ENCODE data around the gene IRF4.

IRF4 gene

DNA sequence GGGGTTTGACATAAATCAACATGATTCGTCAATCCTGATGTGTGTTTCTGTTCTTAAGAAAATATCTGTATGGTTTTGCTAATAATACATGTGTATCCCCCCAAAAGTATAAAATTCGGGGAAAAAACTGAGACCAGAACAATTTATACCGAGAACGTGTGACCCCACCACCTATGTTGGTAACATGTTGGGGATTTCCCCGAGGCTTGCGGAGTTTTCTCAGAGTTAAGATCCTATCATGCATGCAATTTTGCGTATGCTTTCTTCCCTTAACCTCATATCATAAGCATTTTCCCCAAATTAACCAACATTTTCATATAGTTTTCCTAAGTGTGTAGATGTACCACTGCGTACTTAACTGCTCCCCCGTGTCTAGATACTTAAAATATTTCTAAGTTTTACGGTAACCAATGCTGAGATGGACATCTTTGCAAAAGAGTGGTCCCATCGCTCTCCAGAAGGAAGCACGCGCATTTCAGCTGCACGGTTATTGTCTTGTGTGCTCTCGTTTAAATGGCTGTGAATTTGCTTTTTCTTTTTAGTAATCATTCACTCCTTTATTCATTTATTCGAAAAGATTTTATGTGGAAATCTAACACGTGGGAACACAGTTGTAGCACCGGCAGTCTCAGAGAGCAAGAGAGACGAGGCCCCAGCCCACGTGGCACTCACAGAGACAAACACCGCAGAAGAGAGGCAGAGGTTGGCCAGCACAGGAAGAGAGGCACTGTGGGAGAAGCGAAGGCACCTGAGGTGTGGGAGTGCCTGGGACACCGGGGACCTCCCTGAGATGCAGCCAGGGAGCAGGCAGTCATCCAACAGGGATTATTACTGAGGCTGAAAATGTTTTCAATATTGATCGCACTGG lies 13.2 kb upstream of the IRF4 start:
- in situ Hi-C loops (cut with MboI; ENCODE audit: low pct_unique_long_range_greater_than_20kb, low sequenced_read_pairs): no loop called here
- no peak for DNase-seq

DNA sequence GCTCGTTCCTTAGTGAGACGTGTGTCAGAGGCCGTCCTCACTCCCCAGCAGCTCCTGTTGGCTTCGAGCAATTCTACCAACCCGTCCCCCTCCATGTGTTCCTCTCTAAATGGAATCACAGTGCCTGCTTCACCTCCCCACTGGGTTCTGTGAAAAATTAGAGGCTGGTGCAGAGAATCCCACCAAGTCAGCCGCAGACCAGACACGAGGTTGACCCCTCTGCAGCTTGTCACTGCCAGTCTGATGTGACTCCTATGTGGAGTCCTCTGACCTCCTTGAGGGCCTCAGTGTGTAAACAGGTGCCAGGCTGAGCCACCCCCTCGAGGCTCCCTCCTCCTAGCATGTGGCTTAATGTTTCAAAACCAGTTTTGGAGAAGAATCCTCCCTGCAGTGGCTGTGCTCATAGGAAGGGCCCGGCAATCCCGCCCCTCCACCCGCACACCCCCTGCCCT lies 12.6 kb upstream of the IRF4 start:
- no peak for DNase-seq
- in situ Hi-C loops (cut with MboI; ENCODE audit: low pct_unique_long_range_greater_than_20kb, low sequenced_read_pairs): no loop called here

DNA sequence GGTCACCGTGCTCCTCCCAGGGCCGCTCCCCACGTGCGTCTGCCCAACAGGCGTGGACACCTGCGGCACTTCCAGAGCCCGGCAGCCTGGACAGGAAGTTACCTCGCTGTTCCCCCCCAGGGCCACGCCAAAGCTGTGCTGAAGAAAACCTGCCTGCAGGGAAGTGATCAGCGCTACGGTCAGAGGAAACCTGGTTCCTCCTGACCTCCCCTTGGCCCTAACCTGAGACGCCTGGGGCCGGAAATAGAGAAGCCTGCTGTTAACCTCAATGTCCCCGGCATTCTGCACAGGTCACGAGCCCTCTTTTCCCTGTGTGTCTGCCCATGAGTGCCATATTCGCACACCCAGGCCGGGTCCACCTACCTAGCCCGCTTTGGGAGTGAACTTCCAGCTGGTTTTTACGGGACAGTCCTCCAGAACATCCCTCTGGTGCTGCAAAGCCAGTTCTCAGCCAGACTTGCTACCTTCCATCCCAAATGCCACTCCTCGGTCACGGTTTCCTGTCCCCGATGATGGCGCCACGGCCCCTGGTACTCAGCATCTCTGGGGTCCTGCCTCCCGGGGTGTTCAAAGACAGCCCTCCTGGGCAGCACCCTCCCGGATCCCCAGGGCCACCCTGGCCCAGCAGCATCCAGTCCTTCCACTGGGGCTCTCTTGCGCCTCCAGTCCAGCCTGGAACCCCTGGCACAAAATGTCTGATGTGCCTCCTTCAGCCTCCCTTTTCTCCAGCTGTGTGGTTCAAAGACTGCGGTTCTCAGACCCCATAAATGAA lies 12.0 kb upstream of the IRF4 start:
- DNase-seq: peak; percentile 51
- in situ Hi-C loops (cut with MboI; ENCODE audit: low pct_unique_long_range_greater_than_20kb, low sequenced_read_pairs): no loop called here

DNA sequence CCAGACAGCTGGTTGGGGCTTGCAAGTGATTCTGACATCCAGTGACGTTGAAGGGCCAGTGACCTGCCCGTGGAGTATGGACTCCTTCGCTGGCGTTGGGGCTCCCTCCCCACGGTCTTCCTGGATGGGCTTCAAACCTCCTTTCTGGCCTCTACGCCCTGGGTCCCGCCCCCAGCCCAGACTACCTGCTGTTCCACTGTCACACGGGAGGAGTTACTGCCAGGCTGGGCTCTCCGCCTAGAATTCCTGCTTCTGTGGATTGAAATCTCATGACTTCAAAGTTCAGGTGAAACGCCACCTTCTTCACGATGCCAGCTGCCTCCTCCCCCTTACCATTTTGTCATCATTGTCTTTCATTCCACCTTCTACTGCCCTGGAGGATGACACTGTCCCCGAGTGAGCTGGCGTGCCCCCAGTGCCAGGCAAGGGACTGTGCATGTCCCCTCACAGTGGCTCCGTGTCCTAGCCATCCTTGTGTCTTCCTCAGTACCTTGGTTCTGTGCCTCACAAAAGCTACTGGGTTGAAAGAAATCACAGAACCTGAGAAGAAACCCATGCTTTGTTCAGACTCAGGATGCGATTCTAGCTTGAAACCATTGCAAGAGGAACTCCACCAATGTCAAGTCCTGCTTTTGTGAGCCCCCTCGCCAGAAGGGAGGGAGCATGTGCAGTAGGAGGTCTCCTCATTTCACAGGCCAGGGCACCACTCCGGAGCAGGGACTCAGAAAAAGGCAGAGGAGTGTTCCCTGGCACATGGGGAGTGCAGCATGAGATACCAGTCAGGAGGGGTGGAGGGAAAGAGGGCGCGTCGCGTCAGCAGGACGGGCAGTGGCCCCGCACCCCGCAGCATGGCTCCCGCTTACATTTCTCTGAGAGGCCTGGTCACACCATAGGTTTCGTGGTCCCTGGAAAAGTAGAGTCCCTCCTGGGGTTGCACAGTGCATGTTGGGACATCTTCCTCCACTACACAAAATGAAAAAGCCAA lies 11.0 kb upstream of the IRF4 start:
- in situ Hi-C loops (cut with MboI; ENCODE audit: low pct_unique_long_range_greater_than_20kb, low sequenced_read_pairs): no loop called here
- DNase-seq: no peak

DNA sequence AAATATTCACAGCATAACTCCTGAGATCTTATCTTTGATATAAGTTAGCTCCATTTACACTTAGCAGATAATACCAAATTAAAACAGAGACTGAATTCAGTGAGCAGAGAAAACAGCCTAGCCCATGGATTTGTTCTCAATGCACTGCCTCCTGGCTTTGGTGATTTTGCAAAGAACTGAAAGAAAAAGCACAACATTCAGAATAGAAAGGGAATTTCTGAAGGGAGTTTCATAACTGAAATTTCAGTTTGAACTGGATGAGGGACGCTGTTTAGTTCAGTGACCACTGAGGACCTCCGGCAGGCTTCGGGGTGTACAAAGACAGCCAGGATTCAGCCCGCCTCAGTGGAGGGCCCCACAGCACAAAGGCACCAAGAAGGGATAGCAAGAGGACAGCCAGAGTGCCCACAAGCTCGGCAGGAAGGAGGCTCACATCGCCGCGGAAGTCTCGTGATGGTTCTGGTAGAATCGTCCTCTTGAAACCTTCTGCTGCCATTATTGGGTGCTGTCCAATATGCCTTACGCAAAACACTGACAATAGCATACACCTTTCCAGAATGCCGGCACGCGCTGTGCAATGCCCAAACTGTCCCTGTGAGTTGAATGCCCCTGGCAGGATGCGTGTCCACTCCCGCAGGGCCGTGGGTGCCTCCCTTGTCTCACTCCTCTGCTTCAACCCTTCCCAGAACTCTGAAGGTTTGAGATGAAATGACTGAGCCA lies 9.7 kb upstream of the IRF4 start:
- no peak for DNase-seq
- in situ Hi-C loops (cut with MboI; ENCODE audit: low pct_unique_long_range_greater_than_20kb, low sequenced_read_pairs): no loop called here

DNA sequence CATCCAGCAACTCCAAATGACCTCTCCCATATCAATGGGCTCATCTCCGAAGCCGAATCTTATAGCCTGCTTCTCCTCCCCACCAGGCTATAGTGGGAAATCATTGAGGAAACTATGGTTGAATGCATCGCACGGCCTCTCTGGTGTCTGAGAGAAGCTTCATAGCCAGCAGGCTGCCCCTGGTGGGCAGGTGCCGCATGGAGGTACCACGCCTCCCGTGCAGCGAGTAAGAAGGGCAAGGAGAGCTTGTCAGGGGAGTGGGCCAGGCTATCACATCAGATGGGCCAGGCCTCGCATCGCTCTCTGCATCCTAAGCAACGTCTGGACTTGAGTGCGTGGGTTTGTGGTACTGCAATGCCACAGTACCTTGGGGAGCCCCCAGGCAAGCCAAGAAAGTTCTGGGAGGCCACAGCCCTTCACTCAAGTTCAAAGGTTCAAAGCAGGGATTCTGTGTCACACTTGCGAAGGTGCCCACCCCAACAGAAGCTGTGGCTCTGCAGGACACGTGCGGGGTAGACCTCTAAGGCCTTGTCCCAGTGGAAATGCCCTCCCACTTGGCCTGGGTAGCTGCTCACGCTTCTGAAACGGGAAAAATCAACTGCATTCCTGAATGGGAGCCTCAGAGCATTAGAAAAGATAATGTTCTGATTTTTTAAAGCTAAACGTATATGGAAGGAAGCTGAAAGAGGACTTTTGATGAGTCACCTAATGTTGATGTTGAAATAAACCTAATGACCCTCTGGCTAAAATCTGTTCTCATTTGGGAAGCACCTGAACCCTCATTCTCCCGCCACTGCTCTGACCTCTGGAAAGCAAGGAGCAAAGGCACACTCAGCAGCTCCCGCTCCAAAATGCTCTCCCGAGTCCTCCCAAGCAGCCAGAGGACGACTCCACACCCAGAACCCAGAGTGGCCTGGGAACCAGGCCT lies 8.4 kb upstream of the IRF4 start:
- no peak for DNase-seq
- in situ Hi-C loops (cut with MboI; ENCODE audit: low pct_unique_long_range_greater_than_20kb, low sequenced_read_pairs): no loop called here

DNA sequence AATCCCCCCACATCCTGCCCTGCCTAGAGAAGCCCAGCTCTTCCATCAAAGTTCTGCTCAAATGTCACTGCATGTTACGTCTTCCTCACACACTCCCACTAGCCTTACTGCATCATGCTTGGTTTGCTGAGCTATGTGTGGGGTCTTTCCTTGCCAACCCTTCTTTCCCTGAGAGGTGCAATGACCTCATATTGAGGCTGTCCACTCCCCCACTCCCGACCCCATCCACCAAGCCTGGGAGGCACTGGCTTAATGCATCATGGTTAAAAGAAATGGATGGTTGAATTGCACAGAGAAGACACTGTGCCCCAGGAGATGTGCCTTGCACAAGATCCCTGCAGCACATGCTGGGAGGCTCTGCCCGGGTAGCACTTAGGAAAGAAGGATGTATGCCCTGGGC lies 7.7 kb upstream of the IRF4 start:
- in situ Hi-C loops (cut with MboI; ENCODE audit: low pct_unique_long_range_greater_than_20kb, low sequenced_read_pairs): no loop called here
- no peak for DNase-seq

DNA sequence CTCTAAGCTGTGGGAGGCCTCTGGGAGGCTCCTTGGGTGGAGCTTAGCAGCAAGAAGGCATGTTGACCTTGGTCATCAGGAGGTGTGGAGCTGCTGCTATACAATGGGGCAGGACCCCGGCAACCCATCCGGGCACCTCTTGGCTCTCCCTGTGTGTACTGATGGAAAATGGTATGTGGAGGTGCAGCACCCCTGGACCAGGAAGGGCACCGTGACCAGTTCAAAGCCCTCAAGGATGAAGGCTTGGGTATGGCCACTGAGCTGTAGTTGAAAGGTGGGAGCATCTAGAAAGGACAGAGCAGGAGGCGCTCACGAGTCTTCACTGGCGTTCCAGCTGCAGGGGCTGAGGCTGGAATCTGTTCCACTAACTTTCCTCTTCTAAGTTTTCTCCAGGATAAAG lies 6.7 kb upstream of the IRF4 start:
- in situ Hi-C loops (cut with MboI; ENCODE audit: low pct_unique_long_range_greater_than_20kb, low sequenced_read_pairs): no loop called here
- no peak for DNase-seq

DNA sequence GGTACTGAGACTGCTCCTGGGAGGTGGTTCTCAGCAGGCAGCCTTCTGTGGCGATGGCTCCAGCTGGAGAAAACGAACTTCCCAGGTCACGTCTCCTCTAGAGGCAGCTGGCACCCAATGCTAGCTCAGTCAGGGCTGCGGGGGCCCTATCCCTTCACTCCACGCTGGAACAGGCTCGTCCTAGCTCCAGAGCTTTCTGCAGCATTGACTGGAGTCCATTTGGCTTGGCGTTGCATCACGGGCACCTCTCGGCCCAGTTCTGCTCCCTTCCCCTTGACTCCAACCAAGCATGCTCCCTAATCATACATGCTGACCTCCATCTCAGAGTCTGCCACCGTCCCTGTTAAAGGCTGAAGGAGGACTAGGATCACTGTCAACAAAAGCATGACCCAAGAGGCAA lies 5.9 kb upstream of the IRF4 start:
- in situ Hi-C loops (cut with MboI; ENCODE audit: low pct_unique_long_range_greater_than_20kb, low sequenced_read_pairs): no loop called here
- no peak for DNase-seq

DNA sequence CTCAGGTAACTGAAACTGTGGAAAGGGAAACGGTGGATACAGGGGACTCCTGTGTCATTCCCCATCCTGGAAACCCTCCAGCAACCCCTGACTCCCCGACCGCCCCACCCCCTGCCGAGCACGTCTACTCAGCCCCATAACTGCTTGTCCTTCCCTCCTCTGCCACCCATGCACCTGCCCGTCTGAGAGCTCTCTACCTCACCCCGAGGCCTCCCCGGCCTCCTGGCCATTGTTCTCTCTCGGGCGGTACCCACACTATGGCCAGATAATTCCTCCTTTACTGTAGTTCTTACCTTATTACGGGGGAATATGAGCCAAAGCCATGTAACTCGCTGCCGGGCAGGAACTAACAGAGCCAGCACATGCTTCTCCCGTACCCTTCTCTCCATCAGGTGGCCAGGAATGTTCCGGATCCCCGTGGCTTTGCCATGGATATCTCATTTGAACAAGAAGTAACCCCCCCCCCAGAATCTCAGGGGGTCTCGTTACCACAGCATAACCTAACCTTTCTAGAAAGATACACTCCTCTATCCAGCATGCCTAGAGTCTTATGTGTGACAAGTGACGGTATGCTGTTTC lies 4.8 kb upstream of the IRF4 start:
- in situ Hi-C loops (cut with MboI; ENCODE audit: low pct_unique_long_range_greater_than_20kb, low sequenced_read_pairs): no loop called here
- no peak for DNase-seq

DNA sequence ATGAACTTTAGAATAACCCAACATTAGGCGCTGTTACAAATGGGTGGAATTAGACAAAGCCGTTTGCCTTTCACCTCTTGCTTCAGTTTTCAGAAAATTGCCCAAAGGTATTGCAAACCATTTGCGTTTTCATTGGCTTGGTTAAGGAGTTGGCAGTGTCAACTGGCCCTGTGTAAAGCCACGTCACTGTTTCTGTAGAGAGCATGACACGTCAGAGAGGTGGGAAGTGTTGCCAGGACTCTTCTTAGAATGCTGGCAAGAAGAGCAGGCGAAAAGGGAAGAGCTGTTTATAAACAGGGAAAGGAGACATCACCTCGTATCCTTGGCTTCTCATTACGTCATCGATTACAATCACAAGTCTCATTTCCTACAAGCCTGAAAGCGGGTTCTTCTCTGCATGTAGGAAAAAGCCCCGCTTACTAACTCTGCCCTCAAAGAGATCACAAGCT lies 4.2 kb upstream of the IRF4 start:
- in situ Hi-C loops (cut with MboI; ENCODE audit: low pct_unique_long_range_greater_than_20kb, low sequenced_read_pairs): no loop called here
- no peak for DNase-seq

DNA sequence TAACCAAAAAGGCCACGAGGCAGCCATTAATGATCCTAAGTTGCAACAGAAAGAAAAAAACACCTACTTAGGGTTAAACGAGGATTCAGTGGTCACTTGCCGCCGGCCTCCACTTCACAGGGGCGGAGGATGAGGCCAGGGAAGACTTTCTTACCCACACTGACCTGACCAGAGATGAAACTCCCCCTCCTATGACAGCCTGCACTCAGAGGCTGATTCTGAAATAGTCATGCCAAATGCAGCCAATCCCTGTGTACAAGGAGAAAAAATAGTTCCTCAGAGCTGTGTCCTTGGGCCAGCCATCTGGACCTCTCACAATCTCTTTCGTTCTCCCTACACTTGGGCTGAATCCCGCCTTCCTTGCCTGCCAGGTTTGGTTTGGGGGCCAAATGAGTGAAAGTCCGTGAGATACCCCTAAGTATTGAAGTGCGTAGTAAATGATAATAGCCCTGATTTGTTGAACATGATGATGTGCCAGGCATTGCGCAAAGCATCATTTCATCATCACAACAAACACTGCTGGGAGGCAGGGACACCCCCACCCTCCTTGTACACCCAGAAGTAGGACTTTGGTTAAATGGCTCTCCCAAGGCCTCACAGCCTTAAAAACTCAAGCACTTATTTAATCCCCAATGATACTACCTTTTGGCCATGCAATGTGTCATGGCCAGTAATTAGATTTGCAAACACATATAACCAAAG lies 3.2 kb upstream of the IRF4 start:
- DNase-seq: no peak
- in situ Hi-C loops (cut with MboI; ENCODE audit: low pct_unique_long_range_greater_than_20kb, low sequenced_read_pairs): no loop called here

DNA sequence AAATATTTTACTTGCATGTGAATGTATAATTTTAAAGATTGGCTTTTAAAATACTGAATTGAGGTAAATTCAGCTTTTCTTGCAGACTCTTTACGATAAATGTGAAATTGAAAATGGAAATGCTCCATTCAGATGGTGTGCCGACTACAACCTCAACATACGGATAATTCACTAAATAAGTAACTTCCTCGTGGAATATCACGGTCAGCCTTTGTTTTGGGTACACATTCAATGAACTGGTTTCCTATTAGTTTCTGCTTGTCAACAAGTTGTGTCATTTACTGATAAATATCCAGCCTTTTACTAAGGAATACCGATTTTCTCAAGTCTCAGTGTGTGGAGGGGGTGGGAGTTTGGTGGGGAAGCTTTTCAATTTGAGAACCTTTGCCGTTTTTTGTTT lies 2.4 kb upstream of the IRF4 start:
- no peak for DNase-seq
- in situ Hi-C loops (cut with MboI; ENCODE audit: low pct_unique_long_range_greater_than_20kb, low sequenced_read_pairs): no loop called here

DNA sequence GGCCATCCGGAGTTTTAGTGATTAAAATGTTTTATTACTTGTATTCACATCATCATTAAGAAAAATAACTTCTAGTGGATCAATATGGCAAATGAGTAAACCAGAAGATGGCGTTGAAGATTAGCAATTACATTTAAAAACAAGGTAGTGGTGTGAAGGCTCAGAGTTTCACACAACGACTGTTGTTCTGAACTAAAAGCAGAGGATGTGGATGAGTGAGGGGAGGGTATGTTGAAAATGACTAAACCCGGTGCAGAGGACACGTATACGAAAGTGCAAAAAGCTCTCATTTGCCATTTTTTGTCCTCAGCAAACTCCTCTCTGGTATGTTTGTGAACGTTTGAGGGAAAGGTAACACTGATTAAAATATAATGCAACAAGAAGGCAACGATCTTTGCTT lies 1.9 kb upstream of the IRF4 start:
- DNase-seq: no peak
- in situ Hi-C loops (cut with MboI; ENCODE audit: low pct_unique_long_range_greater_than_20kb, low sequenced_read_pairs): no loop called here

DNA sequence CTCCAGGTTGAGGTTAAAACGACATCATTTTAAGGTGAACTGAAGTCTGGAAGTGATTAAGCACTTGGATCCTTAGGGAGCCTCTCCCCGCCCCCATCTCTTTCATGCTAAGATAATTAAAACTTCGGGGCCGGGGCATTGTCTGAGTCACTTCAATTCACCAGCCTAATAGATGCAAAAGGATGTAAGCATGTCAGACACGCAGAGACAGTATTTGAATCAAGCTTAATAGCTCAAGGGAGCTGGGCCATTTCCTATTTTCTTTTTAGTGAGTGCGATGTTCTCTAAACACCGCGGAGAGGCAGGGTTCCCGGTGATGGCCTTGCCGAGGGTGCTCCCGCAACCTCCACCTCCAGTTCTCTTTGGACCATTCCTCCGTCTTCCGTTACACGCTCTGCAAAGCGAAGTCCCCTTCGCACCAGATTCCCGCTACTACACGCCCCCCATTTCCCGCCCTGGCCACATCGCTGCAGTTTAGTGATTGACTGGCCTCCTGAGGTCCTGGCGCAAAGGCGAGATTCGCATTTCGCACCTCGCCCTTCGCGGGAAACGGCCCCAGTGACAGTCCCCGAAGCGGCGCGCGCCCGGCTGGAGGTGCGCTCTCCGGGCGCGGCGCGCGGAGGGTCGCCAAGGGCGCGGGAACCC lies 516 bp upstream of the IRF4 start:
- no peak for DNase-seq
- in situ Hi-C loops (cut with MboI; ENCODE audit: low pct_unique_long_range_greater_than_20kb, low sequenced_read_pairs): no loop called here
